Parathyroid adenoma (tissue), 2 donors: Measurements from ENCODE around the gene LIPT2.

Experiments
- H2AFZ ChIP-seq: fragments of 300-600 bp; sonication (generic); one replicate; pipeline ENCODE4 v1.7.0; 2017; ENCODE audit warnings: antibody characterized with exemption, mild to moderate bottlenecking
- H3K27ac ChIP-seq: fragments of 300-600 bp; sonication (generic); one replicate; pipeline ENCODE4 v1.7.0; 2017
- H3K27me3 ChIP-seq: fragments of 300-600 bp; sonication (generic); one replicate; pipeline ENCODE4 v1.7.0; 2017; ENCODE audit warnings: low read length; ENCODE audit not compliant: control insufficient read depth, insufficient read depth
- H3K36me3 ChIP-seq: fragments of 300-600 bp; sonication (generic); one replicate; pipeline ENCODE4 v1.7.0; 2017; ENCODE audit warnings: low read length; ENCODE audit not compliant: control insufficient read depth, insufficient read depth
- H3K4me1 ChIP-seq: fragments of 300-600 bp; sonication (generic); one replicate; pipeline ENCODE4 v1.7.0; 2017; ENCODE audit warnings: control low read depth
- H3K4me2 ChIP-seq: fragments of 300-600 bp; sonication (generic); one replicate; pipeline ENCODE4 v1.7.0; 2017; ENCODE audit warnings: low read length
- H3K4me3 ChIP-seq: fragments of 300-600 bp; sonication (generic); one replicate; pipeline ENCODE4 v1.7.0; 2017; ENCODE audit warnings: low read depth, low read length
- H3K79me2 ChIP-seq: fragments of 300-600 bp; sonication (generic); one replicate; pipeline ENCODE4 v1.7.0; 2017; ENCODE audit warnings: control low read depth
- H3K9ac ChIP-seq: fragments of 300-600 bp; sonication (generic); one replicate; pipeline ENCODE4 v1.7.0; 2017; ENCODE audit warnings: mild to moderate bottlenecking
- H3K9me3 ChIP-seq: fragments of 300-600 bp; sonication (generic); one replicate; pipeline ENCODE4 v1.7.0; 2017; ENCODE audit warnings: low read length; ENCODE audit not compliant: control insufficient read depth
- CTCF ChIP-seq: fragments of 300-600 bp; sonication (generic); IDR thresholded peaks from one replicate; pipeline ENCODE4 v1.7.0; 2017; ENCODE audit warnings: antibody characterized with exemption, mild to moderate bottlenecking
- donor health status: primary hyperparathyroidism.

LIPT2 gene

GRCh38 chr11:74460481-74461154 lies 32.9 kb downstream of the LIPT2 start:
- no peak overlapping the region for H3K27ac ChIP-seq
- H3K27me3 ChIP-seq: no peaks in the 10 kb centered on the region
- H2AFZ ChIP-seq: no peak overlapping the region
- no peak overlapping the region for H3K9ac ChIP-seq
- H3K4me1 ChIP-seq: no peaks in the 10 kb centered on the region
- no peak overlapping the region for H3K4me2 ChIP-seq
- no peak for TF ChIP-seq CTCF
- H3K9me3 ChIP-seq: no peaks in the 10 kb centered on the region
- H3K36me3 ChIP-seq: no peaks in the 10 kb centered on the region
- no peaks in the 10 kb centered on the region for H3K79me2 ChIP-seq
- no peak overlapping the region for H3K4me3 ChIP-seq

GRCh38 chr11:74460065-74460464 lies 33.5 kb downstream of the LIPT2 start:
- no peaks in the 10 kb centered on the region for H3K27me3 ChIP-seq
- H3K9me3 ChIP-seq: no peaks in the 10 kb centered on the region
- no peak for TF ChIP-seq CTCF
- H3K9ac ChIP-seq: no peak overlapping the region
- H2AFZ ChIP-seq: no peak overlapping the region
- H3K27ac ChIP-seq: no peak overlapping the region
- no peak overlapping the region for H3K4me2 ChIP-seq
- no peaks in the 10 kb centered on the region for H3K36me3 ChIP-seq
- no peak overlapping the region for H3K4me3 ChIP-seq
- no peaks in the 10 kb centered on the region for H3K4me1 ChIP-seq
- no peaks in the 10 kb centered on the region for H3K79me2 ChIP-seq

GRCh38 chr11:74459584-74459983 lies 33.9 kb downstream of the LIPT2 start:
- no peak overlapping the region for H2AFZ ChIP-seq
- H3K4me2 ChIP-seq: no peak overlapping the region
- H3K79me2 ChIP-seq: no peaks in the 10 kb centered on the region
- H3K9ac ChIP-seq: no peak overlapping the region
- no peak for TF ChIP-seq CTCF
- no peak overlapping the region for H3K4me3 ChIP-seq
- H3K27me3 ChIP-seq: no peaks in the 10 kb centered on the region
- H3K9me3 ChIP-seq: no peaks in the 10 kb centered on the region
- H3K36me3 ChIP-seq: no peaks in the 10 kb centered on the region
- H3K4me1 ChIP-seq: no peaks in the 10 kb centered on the region
- no peak overlapping the region for H3K27ac ChIP-seq

- no peaks in the 10 kb centered on the region for H3K4me1 ChIP-seq
- TF ChIP-seq CTCF: no peak
- H3K27ac ChIP-seq: no peak overlapping the region
Observed at GRCh38 chr11:74457356-74457755, 36.2 kb downstream of the LIPT2 start.

GRCh38 chr11:74453373-74453975 lies 40.0 kb downstream of the LIPT2 start:
- H3K4me2 ChIP-seq: no peak overlapping the region
- TF ChIP-seq CTCF: peak; percentile 47

More at GRCh38 chr11:74457356-74457755, 36.2 kb downstream of the LIPT2 start:
- H3K27me3 ChIP-seq: no peaks in the 10 kb centered on the region
- no peak overlapping the region for H3K9ac ChIP-seq
- H3K79me2 ChIP-seq: no peaks in the 10 kb centered on the region
- H3K36me3 ChIP-seq: no peaks in the 10 kb centered on the region
- H3K4me2 ChIP-seq: no peak overlapping the region
- no peaks in the 10 kb centered on the region for H3K9me3 ChIP-seq
- no peak overlapping the region for H3K4me3 ChIP-seq
- no peak overlapping the region for H2AFZ ChIP-seq

More at GRCh38 chr11:74453373-74453975, 40.0 kb downstream of the LIPT2 start:
- Histone ChIP-seq H3K4me3 (no peak overlapping the region), H3K36me3 (no peaks in the 10 kb centered on the region), H3K27me3 (no peaks in the 10 kb centered on the region), H3K9ac (no peak overlapping the region), H3K79me2 (no peaks in the 10 kb centered on the region), H3K27ac (no peak overlapping the region), H2AFZ (no peak overlapping the region), H3K4me1 (no peaks in the 10 kb centered on the region), H3K9me3 (no peaks in the 10 kb centered on the region)
